GM08714 (cell line): ENCODE data around the gene RAD21L1.

Experiments used
- H3K4me3 ChIP-seq: fragments of 200-500 bp; sonication (Bioruptor generic); 2 replicates; pipeline ENCODE4 v1.5.1; 2014; ENCODE audit warnings: mild to moderate bottlenecking, low read length, inconsistent platforms
- ZNF274 ChIP-seq: IDR thresholded peaks from 2 replicates; pipeline ENCODE4 v1.6.1; 2012; ENCODE audit warnings: mild to moderate bottlenecking, low read depth, low read length

RAD21L1 gene

GRCh38 chr20:1225783-1226654 is at the start of gene RAD21L1:
TSS of gene RAD21L1 (plus strand) at chr20:1226044. CDS start at chr20:1228454, 2,410 bp downstream.
- H3K4me3 ChIP-seq, result peak within 1 kb of the TSS; percentile 62
- no peak for TF ChIP-seq ZNF274

DNA sequence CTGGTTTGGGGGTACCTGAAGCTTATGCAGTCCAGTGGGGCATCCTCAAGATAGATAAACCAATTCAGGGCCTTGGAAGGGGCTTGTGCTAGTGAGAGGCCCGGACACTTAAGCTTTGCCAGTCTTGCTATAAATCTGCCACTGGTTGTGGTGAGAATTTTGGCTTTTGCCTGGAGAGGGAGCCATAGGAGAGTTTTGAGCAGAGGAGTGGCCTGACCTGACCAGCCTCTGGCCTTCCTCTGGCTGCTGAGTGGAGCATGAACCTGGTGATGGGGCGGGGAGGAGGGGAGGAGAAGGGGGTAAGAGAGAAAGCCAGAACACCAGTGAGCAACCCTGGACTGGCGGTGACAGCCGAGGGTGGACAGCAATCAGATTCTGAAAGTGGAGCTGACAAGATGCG is 48.2 kb upstream of the RAD21L1 start:
- no peak overlapping the region for H3K4me3 ChIP-seq
- no peak for TF ChIP-seq ZNF274

- H3K4me3 ChIP-seq, result no peak overlapping the region
- no peak for TF ChIP-seq ZNF274
Observed at GRCh38 chr20:1178103-1178502, 47.7 kb upstream of the RAD21L1 start.

DNA sequence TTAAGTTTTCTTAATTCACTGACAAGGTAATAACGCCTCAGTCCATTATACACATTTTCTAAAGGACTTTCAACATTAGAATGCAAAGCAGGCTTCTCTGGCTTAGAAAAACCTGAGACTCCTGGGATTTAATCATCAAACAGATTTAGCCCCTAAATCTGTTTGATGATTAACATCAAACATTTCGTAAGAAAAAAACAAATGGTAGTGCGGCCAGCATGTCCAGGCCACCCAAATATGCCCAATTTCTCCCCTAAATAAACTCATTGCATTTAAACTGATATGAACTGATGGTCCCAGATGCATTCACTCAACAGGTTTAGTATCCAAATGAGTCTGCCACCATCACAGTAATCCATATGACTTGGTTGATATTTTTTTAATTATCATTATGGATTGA is 47.2 kb upstream of the RAD21L1 start:
- TF ChIP-seq ZNF274, result no peak
- H3K4me3 ChIP-seq, result no peak overlapping the region

DNA sequence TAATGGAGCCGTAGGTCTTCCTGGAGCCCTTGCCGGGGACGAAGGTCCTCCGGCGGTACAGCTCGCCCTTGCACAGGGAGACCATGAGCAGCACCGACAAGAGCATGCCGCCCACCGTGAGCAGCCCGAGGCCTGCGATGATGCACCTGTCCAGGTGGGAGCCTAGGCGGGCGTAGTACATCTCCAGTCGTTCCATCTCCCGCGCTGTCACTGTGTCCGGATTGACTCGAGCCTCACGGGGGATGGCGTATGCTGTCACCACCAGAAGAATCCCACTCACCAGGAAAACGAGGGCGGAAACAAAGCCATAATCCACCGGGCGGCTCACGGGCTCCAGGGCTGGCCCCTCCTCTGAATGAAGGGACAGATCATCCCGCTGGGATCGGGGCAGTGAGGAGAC is 44.9 kb upstream of the RAD21L1 start:
- TF ChIP-seq ZNF274, result no peak
- H3K4me3 ChIP-seq, result no peak overlapping the region

DNA sequence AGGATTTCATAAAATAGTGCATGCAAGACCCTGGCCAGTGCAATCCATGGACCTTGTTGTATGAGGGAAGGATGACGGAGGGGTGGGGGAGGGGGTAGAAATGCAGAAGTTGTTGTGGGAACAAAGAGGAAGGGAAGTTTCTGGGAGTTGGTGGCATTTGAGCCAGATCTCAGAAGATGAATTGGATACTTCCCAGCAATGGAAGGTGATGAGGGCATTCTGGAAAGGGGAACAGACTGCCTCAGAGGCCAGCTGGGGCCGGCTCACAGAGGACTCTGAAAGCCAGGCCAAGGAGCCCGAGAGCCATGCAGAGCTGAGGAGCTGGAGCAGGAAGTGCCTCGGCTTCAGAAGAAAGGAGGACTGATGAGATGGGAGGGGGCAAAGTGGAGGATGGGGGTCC is 43.7 kb upstream of the RAD21L1 start:
- TF ChIP-seq ZNF274, result no peak
- H3K4me3 ChIP-seq, result no peak overlapping the region

GRCh38 chr20:1183153-1183552 is 42.7 kb upstream of the RAD21L1 start:
- TF ChIP-seq ZNF274, result no peak

DNA sequence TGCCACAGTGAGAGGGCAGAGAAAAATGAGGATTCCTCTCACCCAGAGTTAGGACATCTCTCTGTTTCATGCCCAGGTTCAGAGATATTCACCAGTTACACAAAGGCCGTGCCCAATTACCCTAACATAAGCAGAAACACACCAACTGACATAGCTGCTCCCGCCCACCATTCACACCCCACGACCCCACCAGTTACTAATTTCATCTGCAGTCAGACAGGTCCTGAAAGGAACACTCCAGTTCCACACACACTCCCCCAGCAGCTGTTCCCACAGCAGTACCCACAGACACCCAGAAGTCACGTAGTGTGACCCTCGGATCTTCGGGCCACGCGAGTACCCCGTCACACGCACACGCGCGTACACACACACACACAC is 41.6 kb upstream of the RAD21L1 start:
- no peak overlapping the region for H3K4me3 ChIP-seq
- TF ChIP-seq ZNF274, result no peak

More at GRCh38 chr20:1183153-1183552, 42.7 kb upstream of the RAD21L1 start:
- H3K4me3 ChIP-seq, result no peak overlapping the region

GRCh38 chr20:1184638-1185315 is 41.1 kb upstream of the RAD21L1 start, which contains the start of gene TMEM74B:
TSS of gene TMEM74B (minus strand) at chr20:1184981. CDS start at chr20:1183801, 1,180 bp downstream.
- TF ChIP-seq ZNF274, result no peak
- peak within 1 kb of the TSS; percentile 13; the same call in 1 of the 2 replicates for H3K4me3 ChIP-seq

GRCh38 chr20:1185316-1185741 is 40.5 kb upstream of the RAD21L1 start:
- no peak for TF ChIP-seq ZNF274
- H3K4me3 ChIP-seq, result peak overlapping the region; percentile 13; the same call in 1 of the 2 replicates

GRCh38 chr20:1185790-1186334 is 40.0 kb upstream of the RAD21L1 start:
- TF ChIP-seq ZNF274, result no peak
- H3K4me3 ChIP-seq, result no peak overlapping the region

- H3K4me3 ChIP-seq, result no peak overlapping the region
- no peak for TF ChIP-seq ZNF274
Observed at GRCh38 chr20:1186367-1186991, 39.4 kb upstream of the RAD21L1 start.

DNA sequence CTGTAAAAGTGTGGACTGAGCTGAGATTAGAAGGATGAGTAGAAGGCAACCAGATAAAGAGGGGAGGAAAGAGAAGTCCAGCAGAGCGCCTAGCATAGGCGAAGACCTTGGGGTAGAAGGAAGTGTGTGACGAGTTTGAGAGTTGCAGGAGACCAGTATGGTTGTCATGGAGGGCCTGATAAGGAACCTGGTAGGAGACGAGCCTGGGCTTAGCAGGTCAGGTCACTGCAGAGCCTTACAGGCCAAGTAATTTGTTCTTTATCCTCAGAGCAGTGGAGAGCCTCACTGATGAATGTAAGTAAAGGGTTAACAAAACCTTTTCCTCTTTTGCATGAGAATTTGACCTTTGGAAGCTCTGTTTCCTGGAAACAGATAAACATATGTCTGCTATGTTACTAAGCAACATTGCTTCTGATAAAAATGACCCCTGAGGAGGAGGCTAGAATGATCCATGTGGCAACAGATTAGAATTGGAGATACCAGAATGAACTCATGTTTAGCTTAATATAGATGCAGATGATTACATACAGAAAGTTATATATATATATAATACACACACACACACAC is 38.2 kb upstream of the RAD21L1 start:
- no peak overlapping the region for H3K4me3 ChIP-seq
- TF ChIP-seq ZNF274, result no peak

GRCh38 chr20:1188347-1188746 is 37.5 kb upstream of the RAD21L1 start:
- H3K4me3 ChIP-seq, result no peak overlapping the region
- TF ChIP-seq ZNF274, result no peak
